GM12872 (cell line): ENCODE measurements around the gene SHANK1.

Experiments
- CTCF ChIP-seq: IDR thresholded peaks from 3 replicates; pipeline ENCODE4 v1.5.1; 2011; ENCODE audit warnings: low read depth, mild to moderate bottlenecking, low read length, moderate library complexity; ENCODE audit not compliant: insufficient read depth

SHANK1 gene

GRCh38 chr19:50644315-50644915 lies 75.2 kb downstream of the SHANK1 start:
- no peak for TF ChIP-seq CTCF

- TF ChIP-seq CTCF: no peak
These were observed 79.2 kb downstream of the SHANK1 start for GRCh38 chr19:50640368-50640767.

- TF ChIP-seq CTCF: no peak
These were observed 80.2 kb downstream of the SHANK1 start, which contains the start of gene SYT3 for GRCh38 chr19:50639121-50640112. TSS of gene SYT3 (minus strand) at chr19:50639881. CDS start at chr19:50637411, 2,470 bp downstream.

GRCh38 chr19:50638600-50638999 lies 81.0 kb downstream of the SHANK1 start:
- no peak for TF ChIP-seq CTCF

GRCh38 chr19:50636317-50637085 lies 83.1 kb downstream of the SHANK1 start:
- no peak for TF ChIP-seq CTCF

GRCh38 chr19:50633973-50634372 lies 85.6 kb downstream of the SHANK1 start:
- TF ChIP-seq CTCF: no peak

- TF ChIP-seq CTCF: no peak
These were observed 86.2 kb downstream of the SHANK1 start for GRCh38 chr19:50633359-50633758.
